Stimulated activated CD8-positive, alpha-beta memory T cell treated with anti-CD3 and anti-CD28 coated beads, Interleukin-7, amount 100 ng/mL, for 1 hour (primary cell): ENCODE measurements around the gene TMEM120A.

ENCODE experiments used
- DNase-seq, 2 donors: peaks; one replicate each; pipeline ENCODE4 v3.0.0-alpha.2; 2020; ENCODE audit warnings: low read depth in 2 of 2

Gene TMEM120A

GRCh38 chr7:75981203-75981452 lies 13.3 kb downstream of the TMEM120A start:
- no peak for DNase-seq

- DNase-seq, result no peak
Observed at GRCh38 chr7:75980430-75981202, 13.8 kb downstream of the TMEM120A start.

GRCh38 chr7:75979759-75980429 lies 14.5 kb downstream of the TMEM120A start:
- no peak for DNase-seq

GRCh38 chr7:75977743-75978142 lies 16.7 kb downstream of the TMEM120A start:
- no peak for DNase-seq

DNA sequence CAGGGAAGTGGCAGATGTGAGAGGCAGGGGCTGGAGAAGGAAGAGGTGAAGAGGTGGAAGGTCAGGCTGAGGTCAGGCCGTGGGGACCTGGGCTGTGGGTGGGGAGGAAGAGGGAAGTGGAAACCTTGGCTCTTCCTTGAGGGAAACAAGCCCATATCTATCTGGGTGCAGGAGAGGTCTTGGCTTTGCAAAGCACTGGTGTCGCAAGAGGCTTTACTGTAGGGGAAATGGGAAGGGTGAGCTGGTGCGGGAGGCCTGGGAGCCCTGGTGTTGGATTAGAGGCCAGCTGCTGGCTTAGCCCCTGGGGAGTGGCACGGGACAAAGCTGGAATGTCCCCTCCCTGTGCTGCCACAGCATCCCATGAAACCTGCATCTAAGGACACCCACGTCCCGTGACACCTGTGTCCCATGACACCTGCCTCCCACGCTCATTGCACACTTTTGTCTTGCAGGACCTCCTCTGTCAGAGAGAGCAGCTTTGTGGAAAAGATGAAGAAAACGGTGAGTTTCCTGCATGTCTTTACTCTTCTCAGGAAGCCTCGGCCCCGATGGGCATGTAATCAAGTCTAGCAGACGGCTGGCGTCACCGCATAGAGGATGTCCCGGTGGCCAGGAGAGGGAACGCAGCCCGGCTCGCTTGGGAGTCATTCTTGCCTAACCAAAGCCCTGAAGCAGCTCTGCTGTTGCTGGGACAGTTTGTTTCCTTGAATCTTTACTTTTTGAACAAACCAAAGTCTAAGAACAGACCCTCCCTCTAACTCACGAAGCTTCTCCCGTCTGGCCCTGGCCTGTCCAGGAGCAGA lies 22.2 kb downstream of the TMEM120A start:
- no peak for DNase-seq

DNA sequence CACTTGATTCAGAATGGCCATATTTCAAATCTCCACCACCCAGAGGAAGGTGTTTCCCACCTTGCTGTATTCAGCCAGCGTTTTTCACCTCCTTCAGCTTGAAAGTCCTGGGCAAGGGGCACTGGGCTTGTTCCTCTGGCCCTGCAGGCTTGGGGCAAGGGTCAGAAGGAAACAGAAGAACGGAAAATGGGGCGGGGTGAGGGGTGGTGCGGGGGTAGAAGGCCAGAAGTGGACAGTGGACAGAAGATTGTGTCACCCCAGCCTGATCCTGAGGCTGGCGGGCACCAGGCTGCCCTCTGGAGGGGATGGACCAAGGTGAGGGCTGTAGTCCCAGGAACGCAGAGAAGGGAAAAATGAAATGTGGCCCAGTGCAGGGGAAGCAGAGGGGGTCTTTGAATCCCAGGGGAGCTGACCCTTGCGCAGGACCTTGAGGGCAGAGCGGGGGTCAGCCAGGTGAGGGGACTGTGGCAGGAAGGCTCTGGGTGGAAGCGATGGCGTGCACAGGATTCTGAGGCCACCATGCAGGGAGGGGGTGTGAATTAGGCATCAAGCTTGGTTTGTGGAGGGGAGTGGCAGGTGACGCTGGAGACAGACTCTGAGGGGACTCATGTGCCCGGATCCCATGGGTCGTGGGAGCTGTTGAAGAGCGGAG lies 23.0 kb downstream of the TMEM120A start:
- no peak for DNase-seq

GRCh38 chr7:75969704-75970498 lies 24.5 kb downstream of the TMEM120A start:
- DNase-seq, result no peak

GRCh38 chr7:75969182-75969581 lies 25.2 kb downstream of the TMEM120A start:
- DNase-seq, result no peak

DNA sequence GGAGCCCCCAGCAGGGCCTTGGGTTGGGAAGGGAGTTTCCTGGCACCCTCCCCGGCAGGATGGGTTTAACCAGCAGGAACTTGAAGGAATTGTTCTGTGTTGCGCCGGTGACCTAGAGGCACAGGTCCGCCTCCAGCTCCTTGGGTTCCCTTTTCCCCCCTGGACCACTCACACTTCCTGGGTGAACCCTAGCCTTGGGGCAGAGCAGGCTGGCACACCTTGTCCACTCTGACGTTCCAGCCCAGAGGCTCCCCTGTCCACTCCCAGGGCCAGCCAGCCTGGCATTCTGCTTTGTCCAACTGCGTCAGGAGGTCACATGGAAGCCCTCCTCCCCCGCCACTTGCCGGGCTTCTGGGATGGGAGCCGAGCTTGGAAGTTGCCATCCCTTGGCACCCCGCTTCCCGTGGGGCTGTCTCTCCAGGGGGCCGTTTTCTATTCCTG lies 25.8 kb downstream of the TMEM120A start:
- no peak for DNase-seq

DNA sequence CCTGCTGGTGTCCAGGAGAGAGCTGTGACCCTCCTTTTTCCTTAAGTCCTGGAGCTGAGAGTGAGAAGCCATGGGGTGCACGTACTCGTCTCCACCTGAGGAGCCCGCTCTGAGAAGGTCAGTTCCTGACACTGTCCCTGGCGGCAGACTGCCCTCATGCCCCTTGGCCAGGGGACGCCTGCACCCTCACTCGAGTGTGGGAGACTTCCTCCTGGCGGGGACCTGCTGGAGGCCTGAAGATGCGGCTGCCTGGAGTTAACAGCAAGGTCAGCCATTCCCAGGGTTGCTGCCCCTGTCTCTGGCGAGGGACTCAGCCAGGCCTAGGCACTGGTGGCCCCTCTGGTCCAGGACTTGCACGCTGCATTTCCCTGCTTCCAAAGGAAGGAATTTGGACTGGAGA lies 26.4 kb downstream of the TMEM120A start:
- DNase-seq, result no peak

GRCh38 chr7:75967487-75967997 lies 26.9 kb downstream of the TMEM120A start:
- no peak for DNase-seq

- no peak for DNase-seq
Observed at GRCh38 chr7:75967055-75967454, 27.3 kb downstream of the TMEM120A start.

DNA sequence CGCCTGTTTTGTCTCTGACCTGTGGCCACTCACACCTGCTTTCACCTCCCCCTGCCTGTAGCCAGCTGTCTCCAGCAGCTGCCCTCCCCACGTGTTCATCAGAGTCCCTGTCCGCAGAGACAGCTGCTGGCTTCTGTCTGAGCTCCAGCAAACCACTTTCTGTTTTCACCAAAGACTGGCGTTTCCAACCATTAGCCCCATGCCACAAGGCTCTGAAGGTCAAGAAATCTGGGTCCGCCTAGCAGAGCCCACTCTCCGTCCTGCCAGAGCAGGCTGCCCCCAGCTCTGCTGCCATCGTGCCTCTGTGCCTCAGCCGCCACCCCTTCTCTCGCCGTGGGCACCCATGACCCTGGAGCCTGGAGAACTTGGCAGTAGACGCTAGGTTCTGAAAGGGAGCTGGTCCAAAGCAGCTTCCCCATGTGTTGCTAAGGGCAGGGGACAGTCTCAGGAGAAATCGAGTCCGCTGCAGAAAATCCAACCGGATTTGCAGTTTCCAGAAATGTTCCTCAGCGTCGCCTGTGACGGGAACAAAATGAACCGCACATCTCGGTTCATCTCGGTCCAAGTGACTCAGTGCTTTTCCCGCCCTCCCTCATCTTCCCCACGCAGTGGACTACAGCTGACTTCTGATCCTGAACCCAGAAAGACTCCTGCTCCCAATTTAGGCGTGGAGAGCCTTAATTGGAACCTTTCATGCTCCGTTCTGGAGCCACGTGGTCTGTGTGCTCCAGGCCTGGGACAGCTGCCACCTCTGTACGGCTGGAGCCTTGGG lies 28.0 kb downstream of the TMEM120A start:
- no peak for DNase-seq

- no peak for DNase-seq
Observed at GRCh38 chr7:75965617-75966016, 28.8 kb downstream of the TMEM120A start.

- no peak for DNase-seq
Observed at GRCh38 chr7:75963381-75963995, 30.9 kb downstream of the TMEM120A start.

GRCh38 chr7:75962607-75963380 lies 31.6 kb downstream of the TMEM120A start:
- DNase-seq, result no peak

DNA sequence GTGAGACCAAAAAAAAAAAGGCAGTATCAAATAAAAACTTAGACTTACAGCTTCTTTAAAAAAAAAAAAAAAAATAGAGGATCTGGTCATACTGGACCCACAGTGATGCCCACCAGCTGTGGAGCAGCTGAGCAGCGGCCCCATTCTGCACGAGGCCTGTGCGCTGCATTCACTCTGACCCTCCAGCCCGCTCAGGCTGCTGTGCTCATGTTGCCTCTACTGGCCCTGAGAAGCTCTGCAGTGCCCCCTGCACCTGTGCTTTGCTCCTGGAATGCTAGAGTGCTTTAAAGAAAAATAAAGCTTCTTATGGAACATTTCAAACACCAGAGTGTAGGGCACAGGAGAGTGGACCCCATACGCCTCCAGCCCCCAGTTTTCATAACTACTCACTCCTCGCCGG lies 33.2 kb downstream of the TMEM120A start:
- DNase-seq, result no peak

DNA sequence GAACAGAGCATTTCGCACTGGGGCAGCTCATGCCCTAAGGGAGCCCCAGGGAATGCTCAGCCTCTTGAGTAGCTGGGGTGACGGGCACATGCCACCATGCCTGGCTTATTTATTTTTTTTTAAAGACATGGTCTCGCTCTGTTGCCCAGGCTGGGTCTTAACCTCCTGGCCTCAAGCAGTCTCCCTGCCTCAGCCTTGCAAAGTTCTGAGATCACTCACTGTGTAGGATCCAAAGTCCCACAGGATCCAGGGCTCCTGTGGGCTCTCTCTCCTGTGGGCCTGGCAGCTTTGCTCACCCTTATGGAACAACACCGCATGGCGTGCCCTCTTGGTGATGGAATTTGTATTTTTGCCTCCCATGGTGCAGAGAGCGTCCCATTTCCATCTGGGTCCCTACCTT lies 34.0 kb downstream of the TMEM120A start:
- no peak for DNase-seq
